ENCODE data around the gene CIDEB.

CIDEB gene

DNA sequence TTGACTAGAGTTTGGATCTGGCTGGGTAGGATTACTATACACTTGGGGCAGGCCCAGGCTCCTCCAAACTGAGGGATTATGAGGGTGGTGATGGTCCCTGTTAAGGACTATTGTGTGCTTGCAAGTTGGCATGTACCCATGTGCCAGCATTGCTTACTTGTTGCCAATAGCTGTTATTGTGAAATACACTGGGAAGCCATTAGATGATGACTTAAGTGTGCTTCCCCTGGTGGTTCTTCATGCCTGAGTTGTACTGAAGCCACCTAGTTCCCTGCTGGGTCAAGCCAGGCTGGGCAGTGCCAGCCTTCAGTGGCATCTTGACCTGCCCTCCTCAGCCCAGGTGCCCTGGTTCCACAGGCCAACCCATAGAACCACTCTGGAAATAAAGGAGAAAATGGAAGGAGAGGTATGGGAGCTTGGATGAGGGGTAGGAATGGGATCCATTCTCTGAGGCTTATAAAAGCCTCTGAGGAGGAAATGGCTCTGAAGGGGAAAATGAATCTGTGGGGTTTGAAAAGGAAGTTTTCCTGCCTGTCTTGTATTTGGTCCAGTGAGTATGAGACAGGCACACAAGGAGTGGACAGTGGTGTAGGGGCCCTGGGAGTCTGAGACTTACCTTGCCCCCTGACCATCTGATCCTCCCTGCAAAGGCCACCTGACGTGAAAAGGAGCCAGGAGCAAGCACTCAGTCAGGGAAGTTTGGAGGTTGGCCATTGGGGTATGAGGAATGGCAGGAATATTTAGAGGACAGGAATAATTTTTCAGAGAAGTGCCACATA is 4.2 kb upstream of the CIDEB start:
- DNase-seq = peak; percentile 28

DNA sequence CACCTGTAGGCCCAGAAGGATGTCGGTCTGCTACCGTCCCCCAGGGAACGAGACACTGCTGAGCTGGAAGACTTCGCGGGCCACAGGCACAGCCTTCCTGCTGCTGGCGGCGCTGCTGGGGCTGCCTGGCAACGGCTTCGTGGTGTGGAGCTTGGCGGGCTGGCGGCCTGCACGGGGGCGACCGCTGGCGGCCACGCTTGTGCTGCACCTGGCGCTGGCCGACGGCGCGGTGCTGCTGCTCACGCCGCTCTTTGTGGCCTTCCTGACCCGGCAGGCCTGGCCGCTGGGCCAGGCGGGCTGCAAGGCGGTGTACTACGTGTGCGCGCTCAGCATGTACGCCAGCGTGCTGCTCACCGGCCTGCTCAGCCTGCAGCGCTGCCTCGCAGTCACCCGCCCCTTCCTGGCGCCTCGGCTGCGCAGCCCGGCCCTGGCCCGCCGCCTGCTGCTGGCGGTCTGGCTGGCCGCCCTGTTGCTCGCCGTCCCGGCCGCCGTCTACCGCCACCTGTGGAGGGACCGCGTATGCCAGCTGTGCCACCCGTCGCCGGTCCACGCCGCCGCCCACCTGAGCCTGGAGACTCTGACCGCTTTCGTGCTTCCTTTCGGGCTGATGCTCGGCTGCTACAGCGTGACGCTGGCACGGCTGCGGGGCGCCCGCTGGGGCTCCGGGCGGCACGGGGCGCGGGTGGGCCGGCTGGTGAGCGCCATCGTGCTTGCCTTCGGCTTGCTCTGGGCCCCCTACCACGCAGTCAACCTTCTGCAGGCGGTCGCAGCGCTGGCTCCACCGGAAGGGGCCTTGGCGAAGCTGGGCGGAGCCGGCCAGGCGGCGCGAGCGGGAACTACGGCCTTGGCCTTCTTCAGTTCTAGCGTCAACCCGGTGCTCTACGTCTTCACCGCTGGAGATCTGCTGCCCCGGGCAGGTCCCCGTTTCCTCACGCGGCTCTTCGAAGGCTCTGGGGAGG is 3.1 kb upstream of the CIDEB start, which contains the start of gene LTB4R:
Gene LTB4R, plus strand, starts transcription at position 857 of the 959 bp plus-strand sequence. CDS start 4,150 bp downstream, outside the sequence.
- peak; percentile 75 for DNase-seq

DNA sequence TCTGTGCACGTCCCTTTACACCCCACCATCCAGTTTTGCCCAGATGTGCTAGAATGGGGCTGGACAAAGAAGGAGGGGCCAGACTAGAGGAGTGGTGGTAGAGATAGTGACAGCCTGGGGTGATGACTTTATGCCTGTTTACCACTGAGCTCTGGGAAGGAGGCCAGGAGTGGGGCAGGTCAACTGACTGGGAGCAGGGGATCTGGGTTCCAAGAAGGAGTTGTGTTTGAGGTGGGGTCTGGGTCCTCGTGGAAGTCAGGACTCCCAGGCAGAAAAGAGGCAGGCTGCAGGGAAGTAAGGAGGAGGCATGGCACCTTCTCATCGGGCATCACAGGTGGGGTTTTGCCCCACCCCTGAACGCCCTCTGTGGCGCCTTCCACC is 2.5 kb upstream of the CIDEB start:
- DNase-seq = no peak

DNA sequence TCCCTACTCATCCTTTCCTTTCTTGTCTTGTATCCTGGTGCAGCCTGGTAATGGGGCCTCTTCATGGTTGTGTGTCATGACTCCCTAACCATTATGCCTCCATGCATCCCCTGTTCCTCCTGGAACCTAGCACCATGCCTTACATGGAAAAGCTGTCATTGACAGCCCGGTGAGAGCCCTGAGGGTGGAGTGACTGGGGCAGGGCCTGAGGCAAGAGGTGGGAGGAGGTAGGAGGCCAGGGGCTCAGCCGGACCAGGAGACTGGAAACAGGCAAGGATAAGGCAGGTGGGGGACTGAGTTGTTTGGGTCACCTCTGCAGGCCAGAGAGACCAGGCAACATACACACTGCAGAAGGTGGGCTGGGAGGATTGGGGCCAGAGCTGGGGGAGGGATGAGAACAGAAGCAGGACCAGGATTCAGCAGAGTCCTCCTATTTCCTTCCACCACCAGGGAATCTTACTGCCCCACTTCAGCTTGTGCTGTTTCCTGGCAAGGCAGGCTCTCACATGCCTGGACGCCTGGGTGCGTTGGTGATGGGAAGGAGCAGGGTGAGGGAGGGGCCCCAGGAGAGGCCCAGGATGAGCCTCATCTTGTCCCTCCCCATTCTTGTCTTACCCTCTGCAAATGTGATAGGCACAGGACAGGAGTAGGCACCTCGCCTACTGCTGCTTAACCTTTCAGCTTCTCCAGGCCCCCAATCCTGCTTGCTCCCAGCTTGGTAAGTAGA is 1.9 kb upstream of the CIDEB start, which contains the start of gene LTB4R2:
Gene LTB4R2, plus strand, starts transcription at position 603 of the 727 bp plus-strand sequence. CDS start 525 bp downstream, outside the sequence.
- DNase-seq = no peak

DNA sequence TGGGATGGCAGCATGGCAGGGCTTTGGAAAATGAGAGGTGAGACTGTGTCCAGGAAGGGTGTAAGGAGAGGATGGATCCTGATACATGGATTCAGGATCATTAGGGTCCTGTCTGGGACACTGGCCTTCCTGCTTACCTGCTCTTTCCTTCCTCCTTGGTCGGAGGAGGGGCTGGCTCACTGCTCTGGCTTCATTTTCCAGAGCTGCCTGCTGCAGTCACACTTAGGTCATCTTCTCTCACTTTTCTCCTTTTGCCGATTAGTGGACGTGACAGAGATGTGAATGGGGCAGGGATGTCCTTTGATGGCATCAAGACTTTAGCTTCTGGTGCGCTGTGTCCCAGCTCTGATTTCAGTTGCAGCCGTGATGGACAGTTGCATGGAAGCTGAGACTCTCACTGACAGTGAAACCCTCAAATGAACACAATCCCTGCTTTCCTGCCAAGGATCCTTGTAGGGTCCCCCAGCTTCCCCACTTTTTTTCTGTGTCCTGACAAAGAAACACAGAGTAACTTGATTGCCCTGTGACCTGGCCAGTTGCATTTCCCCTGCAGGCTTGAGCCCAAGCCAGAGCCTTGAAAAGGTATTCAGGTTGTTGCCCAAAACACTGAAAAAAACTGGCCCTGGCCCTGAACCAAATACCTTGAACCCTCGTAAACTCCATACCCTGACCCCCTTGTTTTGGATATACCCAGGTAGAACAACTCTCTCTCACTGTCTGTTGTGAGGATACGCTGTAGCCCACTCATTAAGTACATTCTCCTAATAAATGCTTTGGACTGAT is 756 bp upstream of the CIDEB start:
- DNase-seq = no peak

DNA sequence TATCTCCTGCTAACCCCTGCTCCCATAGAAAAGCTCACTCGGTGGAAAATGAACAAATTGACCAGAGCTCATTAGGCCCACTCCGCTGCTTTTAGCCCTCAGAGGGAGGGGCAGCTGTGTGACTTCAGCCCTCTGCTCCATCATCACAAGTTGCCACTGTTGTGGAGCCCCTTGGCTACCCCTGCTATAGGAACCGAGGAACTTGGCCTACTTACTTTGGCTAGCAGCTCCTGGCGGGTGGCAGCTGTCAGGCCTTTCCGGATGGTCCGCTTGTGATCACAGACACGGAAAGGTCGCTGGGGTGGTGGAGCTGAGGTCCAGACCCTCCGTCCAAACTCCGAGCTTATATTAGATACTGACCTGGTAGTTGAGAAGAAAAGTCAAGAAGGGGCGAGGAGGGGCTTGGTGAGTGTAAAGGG is 612 bp downstream of the CIDEB start:
- DNase-seq = no peak

DNA sequence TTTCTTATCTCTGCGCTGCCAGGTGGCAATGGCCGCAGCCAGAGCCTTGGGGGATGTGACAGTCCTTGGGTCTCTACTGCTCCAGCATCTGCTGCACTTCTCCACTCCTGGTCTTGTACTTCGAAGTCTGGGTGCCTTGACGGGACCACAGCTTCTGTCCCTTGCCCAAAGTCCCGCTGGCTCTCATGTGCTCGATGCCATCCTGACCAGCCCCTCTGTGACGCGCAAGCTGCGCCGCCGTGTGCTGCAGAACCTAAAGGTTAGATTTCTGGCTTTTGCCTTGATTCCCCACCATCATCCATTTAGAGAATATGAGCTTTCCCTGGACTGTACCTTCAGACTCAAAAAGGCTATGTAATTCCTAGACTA is 3.8 kb downstream of the CIDEB start:
- no peak for DNase-seq

DNA sequence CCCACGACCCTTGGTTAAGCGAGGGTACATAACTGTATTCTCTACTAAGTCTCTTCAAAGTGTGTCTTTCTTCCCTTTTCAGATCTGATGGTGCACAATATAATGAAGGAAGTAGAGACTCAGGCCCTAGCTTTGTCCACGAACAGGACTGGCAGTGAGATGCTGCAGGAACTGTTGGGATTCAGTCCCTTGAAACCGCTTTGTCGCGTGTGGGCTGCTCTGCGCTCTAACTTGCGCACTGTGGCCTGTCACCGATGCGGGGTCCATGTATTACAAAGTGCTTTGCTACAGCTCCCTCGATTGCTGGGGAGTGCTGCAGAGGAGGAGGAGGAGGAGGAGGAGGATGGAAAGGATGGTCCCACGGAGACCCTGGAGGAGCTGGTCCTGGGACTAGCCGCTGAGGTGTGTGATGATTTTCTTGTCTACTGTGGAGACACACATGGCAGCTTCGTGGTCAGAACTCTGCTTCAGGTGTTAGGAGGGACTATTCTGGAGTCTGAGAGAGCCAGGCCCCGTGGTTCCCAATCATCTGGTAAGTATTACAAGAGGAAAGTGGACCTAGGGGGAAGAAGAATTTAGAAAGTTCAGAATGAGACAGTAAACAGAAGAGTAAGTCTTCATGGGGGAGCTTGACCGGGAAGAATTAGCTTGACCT is 7.3 kb downstream of the CIDEB start:
- DNase-seq = no peak

DNA sequence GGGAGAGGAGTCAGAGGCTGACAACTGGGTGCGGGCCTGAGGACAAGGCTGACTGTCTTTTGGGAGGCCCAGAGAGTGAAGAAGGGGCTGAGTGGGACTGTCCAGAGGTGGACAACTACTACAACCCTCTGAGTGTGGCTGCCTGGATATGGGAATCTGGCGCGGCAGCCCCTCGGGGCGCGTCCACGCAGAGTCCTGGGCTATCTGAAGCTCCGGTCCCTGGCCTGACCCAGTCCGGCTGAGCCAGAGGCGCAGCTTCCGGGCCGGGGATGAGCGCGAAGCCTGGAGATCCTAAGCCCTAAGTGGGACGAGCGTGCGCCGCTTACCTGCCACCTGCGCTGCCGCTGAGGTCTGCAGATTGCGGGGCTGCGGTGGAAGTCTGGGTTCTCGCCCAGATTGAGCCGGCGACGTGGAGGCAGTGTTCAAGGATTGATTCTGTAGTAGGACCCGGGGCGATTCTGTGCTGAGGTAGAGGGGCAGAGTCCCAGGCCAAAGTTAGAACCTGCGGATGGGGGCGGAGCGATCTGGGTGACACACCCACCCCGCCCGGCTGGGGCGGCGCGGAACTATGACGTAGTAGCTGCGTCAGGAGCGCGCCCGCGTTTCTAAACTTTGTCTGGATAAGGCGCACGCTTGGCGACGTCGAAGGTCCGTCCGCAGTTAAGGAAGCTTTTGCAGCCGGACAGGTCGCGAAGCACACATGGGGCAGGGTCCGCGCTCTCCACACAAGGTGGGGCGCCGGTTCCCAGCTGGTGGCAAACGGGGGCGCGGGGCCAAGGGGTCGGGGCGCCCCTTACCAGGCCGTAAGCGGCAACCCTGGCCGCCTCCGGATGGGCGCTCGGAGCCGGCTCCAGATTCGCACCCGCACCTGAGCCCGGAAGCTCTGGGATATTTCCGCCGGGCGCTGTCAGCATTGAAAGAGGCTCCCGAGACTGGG is 8.3 kb downstream of the CIDEB start, which contains the start of the genes DHRS1 and NOP9:
Gene DHRS1, minus strand, starts transcription at position 526 of the 937 bp plus-strand sequence. CDS start 674 bp downstream, outside the sequence.
Gene NOP9, plus strand, starts transcription at position 596 of the 937 bp plus-strand sequence. Its CDS starts 105 bp downstream, at position 701.
- peak; percentile 95 for DNase-seq

DNA sequence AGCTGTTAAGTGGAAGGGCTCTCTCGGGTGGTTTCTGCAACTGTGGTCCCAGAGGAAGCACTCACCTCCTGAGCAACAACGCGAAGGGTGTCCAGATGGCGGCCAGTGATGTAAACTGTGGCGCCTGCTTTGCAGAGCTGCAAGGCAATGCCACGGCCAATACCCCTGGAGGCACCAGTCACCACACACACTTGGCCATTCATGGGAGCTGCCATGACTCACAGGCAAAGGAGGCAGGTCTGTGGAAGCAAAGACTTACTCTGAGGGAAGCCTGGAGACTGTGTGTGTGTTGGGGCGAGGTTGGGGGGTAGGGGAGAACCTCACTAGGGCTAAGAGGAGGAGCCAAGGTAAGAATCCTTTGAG is 8.9 kb downstream of the CIDEB start:
- DNase-seq = no peak

DNA sequence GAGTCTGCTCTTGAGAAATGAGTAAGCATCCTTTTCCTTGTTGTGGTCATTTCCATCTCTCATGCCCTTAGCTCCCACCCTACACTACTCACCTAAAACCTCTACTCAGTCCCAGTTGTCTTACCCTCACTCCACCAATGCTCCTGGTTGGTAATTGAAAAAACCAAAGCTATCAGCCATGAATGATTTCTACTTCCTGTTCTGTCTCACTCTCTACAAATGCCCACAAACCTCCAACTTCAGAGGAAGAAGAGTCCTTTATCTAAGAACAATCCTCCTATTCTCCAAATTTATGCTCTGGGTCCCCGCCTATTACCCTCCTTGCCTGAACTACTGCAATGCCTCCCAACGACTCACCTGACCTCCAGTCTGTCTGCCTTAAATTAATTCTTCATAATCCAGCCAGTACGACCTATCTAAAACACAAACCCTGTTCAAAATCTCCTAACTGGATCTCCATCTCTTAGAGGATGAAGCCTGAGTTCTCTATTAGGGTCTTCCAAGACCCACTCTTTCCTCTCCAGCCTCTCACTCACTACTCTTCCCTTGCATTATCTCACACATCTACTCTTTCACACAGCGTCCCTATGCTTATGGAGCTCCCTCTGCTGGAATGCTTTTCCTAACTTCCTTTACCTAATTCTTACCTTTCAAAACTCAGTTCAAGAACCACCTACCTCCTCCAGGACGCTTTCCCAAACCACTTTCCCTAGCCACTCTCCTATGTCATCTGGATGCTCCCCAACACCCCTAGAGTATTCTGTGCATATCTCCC is 10.4 kb downstream of the CIDEB start:
- peak; percentile 22 for DNase-seq

DNA sequence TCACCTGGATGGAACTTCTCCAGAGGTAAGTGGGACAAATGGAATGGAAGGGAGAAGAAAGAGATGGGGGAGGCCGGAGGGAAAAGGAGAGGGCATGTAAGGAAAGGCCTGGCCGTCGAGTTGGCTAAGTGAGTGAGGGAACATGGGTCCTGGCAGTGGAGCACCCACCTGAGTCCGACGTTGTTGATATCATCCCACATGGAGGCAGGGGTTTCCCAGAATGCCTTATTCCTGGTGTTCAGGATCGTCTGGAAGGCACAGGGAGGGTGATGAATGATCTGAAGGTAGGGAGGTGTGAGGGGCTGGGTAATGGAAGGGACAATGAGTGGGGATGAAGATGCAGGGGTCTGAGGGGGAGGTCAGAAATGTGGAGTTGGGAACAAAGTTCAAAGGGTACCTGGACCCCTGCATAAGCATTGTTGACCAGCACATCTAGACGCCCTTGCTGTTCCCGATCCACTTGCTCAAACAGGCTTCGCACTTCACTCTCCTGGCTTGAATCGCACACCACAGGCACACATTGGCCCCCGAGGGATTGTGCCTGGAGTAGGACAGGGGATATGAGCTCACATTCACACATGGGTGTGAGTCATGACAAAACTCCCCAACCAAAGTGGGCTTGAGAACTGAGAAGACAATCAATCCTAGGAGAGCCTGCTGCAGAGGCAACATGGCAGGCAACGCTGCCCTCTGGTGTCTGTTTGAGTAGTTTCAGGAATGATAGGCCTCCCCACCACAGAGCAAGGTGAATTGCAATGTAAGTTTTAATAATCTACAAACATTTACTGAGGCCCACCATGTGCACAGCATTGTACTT is 11.2 kb downstream of the CIDEB start:
- DNase-seq = peak; percentile 87

DNA sequence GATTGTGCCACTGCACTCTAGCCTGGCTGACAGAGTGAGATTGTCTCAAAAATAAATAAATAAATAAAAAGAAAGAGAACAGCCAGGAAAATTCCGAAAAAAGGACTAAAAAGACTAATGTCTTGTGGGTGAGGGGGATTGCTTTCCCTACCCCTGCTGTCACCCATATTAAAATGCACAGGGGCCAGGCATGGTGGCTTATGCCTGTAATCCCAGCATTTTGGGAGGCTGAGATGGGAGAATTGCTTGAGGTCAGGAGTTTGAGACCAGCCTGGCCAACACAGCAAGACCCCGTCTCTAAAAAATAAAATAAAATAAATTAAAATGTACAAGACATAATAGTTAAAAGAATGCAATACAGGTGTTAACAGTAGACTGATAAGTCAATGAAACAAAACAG is 14.3 kb downstream of the CIDEB start:
- DNase-seq = no peak

DNA sequence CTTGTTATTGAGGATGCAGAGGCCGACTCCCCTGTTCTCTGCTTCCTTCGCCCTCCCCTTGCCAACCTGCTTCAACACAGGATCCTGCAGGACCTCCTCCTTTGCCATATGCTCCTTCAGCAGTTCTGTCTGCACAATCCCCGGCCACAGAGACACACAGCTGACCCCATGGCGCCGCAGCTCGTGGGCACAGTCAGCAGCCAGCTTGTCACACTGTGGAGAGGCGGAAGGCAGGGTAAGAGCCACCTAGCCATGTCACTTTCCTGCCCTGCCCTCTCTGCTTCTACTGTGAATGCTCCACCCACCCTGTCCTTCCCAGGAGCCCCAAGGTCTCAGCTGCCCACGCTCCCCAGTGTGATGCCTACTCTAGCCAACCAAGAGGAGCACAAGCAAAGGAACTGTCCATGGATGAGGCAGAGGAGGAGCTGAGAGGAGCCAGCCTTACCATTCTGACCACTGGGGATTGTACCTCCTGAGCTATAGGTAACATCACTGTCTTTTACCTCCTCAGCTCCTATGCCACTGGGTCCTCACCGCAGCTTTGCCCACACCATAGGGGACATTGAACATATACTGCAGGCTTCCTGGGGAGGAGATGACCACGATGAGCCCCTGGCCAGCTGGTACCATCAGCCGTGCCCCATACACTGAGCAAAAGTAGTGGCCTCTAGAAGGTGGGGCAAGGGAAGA is 15.5 kb downstream of the CIDEB start:
- DNase-seq = no peak

DNA sequence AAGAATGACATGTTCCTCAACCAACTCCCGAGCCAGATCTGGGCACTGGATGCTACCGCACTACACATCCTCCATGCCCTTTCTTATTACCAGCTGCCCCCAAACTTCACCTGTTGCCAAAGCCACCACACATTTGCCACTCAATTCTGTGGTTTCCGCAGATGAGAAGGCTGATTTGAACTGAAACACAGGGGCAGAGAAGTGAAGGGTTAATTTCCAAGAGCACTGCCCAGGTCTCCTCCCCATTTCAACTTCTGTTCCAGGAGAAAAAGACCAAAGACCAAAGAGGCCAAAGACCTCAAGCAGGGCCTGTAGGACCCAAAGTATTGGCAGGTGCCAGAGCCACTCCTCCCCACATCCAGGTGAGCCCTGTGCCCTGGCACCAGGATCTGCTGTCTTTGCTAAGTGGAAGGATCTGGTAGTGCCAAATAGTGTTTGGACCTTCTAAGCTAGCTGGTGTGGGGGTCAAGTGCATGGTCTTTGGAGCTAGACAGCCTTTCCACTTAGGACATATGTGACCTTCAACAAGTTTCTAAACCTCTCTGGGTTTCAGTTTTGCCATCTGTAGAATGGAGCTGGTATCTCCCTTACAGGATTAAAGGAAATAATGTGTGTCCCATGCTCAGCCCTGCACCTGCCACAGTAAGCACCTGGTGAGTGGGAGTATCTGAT is 16.2 kb downstream of the CIDEB start:
- no peak for DNase-seq

DNA sequence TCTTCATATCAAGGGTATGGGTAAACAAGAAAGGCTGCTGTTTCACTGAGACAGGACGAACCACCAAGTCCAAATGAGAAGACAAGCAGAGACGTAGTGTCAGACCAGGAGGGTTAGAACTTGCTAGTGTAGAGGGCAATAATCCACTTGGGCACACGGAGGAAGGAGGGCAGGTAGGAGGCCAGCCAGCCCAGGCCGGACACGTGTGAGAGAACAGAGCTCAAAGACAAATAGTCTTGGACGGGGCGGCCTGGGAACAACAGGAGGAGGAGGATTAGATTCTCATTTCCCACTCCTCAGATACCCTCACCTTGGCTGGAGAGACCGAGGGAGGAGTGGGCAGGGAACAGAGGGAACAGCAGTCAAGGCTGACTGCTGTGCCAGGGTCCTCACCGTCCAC is 17.0 kb downstream of the CIDEB start:
- DNase-seq = no peak

DNA sequence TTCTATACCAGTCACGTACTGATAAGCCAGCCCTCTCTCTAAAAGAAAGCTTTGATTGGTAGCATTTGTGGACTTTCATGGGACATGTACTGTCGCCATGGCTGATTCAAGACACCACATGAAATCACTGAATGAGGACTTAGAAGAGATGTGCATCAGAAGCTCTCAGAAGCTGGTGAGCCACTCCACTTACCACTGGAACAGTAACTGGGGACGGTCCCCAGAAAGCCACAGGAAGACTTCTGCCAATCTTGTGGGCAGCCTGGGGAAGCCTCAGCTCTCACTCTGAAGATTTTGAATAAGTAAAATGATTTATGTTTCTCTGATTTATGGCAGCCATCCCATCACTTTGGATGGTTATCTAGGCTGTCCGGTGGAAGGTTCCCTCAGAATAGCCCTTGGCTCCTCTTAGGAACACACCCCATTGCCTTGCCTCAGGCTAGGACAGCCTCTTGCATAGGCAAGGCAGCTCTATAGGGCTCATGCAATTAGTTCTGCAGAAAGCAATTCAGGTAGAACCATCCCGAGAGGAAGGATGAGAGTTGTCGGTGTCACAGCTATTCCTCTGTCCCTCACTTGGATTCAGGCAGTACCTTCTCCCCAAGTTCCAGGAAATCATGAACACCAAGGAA is 18.0 kb downstream of the CIDEB start:
- peak; percentile 84 for DNase-seq

All from activated CD4-positive, alpha-beta T cell treated with anti-CD3 and anti-CD28 coated beads, Interleukin-2, Interleukin-6, amounts not matched to agents 100 ng/mL and 50 ng/mL, durations not matched to agents 16 hours and 8 hours (primary cell).